Fibroblast of peridontal ligament (primary cell): ENCODE results near the gene TASP1.

Experiments used
- DNase-seq: peaks from one replicate; pipeline ENCODE4 v3.0.0-alpha.2; 2010; ENCODE audit errors: extremely low read depth

TASP1 gene

GRCh38 chr20:13571662-13572061 lies 67.1 kb downstream of the TASP1 start:
- DNase-seq = no peak

GRCh38 chr20:13567663-13568062 lies 71.1 kb downstream of the TASP1 start:
- peak; percentile 2 for DNase-seq

GRCh38 chr20:13563854-13564253 lies 74.9 kb downstream of the TASP1 start:
- no peak for DNase-seq

- DNase-seq = peak; percentile 7
These were observed 84.0 kb downstream of the TASP1 start for GRCh38 chr20:13554706-13555105.

- peak; percentile 3 for DNase-seq
These were observed 84.7 kb downstream of the TASP1 start for GRCh38 chr20:13554076-13554475.

- peak; percentile 10 for DNase-seq
These were observed 86.7 kb downstream of the TASP1 start for GRCh38 chr20:13552061-13552460.

- no peak for DNase-seq
These were observed 89.3 kb downstream of the TASP1 start for GRCh38 chr20:13549451-13549850.

- DNase-seq = peak; percentile 80
These were observed 92.1 kb downstream of the TASP1 start for GRCh38 chr20:13546497-13547131.

- peak; percentile 59 for DNase-seq
These were observed 92.9 kb downstream of the TASP1 start for GRCh38 chr20:13545790-13546189.

GRCh38 chr20:13543783-13544182 lies 94.9 kb downstream of the TASP1 start:
- DNase-seq = no peak

- no peak for DNase-seq
These were observed 103.1 kb downstream of the TASP1 start for GRCh38 chr20:13535627-13536026.

GRCh38 chr20:13533946-13534345 lies 104.8 kb downstream of the TASP1 start:
- no peak for DNase-seq

- DNase-seq = no peak
These were observed 108.6 kb downstream of the TASP1 start for GRCh38 chr20:13530146-13530545.

- peak; percentile 26 for DNase-seq
These were observed 112.2 kb downstream of the TASP1 start for GRCh38 chr20:13526551-13526950.

- DNase-seq = peak; percentile 94
These were observed 113.3 kb downstream of the TASP1 start for GRCh38 chr20:13525225-13525940.

GRCh38 chr20:13524339-13524738 lies 114.4 kb downstream of the TASP1 start:
- DNase-seq = no peak

GRCh38 chr20:13517831-13518230 lies 120.9 kb downstream of the TASP1 start:
- DNase-seq = no peak

GRCh38 chr20:13515796-13516558 lies 122.8 kb downstream of the TASP1 start:
- DNase-seq = peak; percentile 52

- peak; percentile 25 for DNase-seq
These were observed 123.4 kb downstream of the TASP1 start for GRCh38 chr20:13515291-13515690.

- peak; percentile 81 for DNase-seq
These were observed 127.8 kb downstream of the TASP1 start for GRCh38 chr20:13510837-13511488.

- no peak for DNase-seq
These were observed 131.1 kb downstream of the TASP1 start for GRCh38 chr20:13507646-13508045.

- no peak for DNase-seq
These were observed 137.2 kb downstream of the TASP1 start for GRCh38 chr20:13501500-13501899.
